A673 (cell line): ENCODE results near the gene LMF1. TPM values are rescaled to one million over a fixed set of nuclear protein-coding genes. Genes with fewer than 3 reads are reported as not detected.

Experiments
- BruUV-seq: library from RNA; stranded (reverse); fragments of 400-500 nt; replicated peaks from 2 replicates; lab custom pipeline; 2021; lab: Mats Ljungman, UMichigan
- CTCF ChIA-PET: fragments of 300-600 bp; sonication (Branson Sonifier 250); formaldehyde crosslinking; loops from one replicate; lab custom pipeline; 2022; ENCODE audit warnings: antibody characterized with exemption; lab: Charles Lee
- POLR2A ChIA-PET: fragments of 300-600 bp; sonication (Branson Sonifier 250); formaldehyde crosslinking; loops from one replicate; lab custom pipeline; 2022; ENCODE audit warnings: antibody characterized with exemption; ENCODE audit not compliant: low non-redundant PET; lab: Charles Lee
- DNase-seq: peaks from one replicate; pipeline ENCODE4 v3.0.0-alpha.2; 2015; ENCODE audit warnings: low spot score
- H3K27ac ChIP-seq: fragments of 200-600 bp; sonication (generic); 2 replicates; pipeline ENCODE4 v1.5.1; 2016; ENCODE audit warnings: mixed run types, low read depth, mild to moderate bottlenecking, mixed read lengths, antibody characterized with exemption, low read length; ENCODE audit not compliant: poor library complexity, severe bottlenecking
- H3K27me3 ChIP-seq: fragments of 200-600 bp; sonication (generic); replicated peaks from 2 replicates; pipeline ENCODE4 v1.6.1; 2017; ENCODE audit warnings: mixed run types, low read depth, mild to moderate bottlenecking, mixed read lengths, antibody characterized with exemption, low read length; ENCODE audit not compliant: insufficient read depth, poor library complexity
- H3K36me3 ChIP-seq: fragments of 200-600 bp; sonication (generic); 2 replicates; pipeline ENCODE4 v1.6.1; 2016; ENCODE audit warnings: mixed run types, mild to moderate bottlenecking, mixed read lengths, antibody characterized with exemption, low read length; ENCODE audit not compliant: insufficient read depth, poor library complexity, severe bottlenecking
- H3K4me1 ChIP-seq: fragments of 200-600 bp; sonication (generic); 2 replicates; pipeline ENCODE4 v1.6.1; 2017; ENCODE audit warnings: mixed run types, mild to moderate bottlenecking, mixed read lengths, antibody characterized with exemption, low read length; ENCODE audit not compliant: insufficient read depth, poor library complexity, severe bottlenecking
- H3K4me3 ChIP-seq: fragments of 200-600 bp; sonication (generic); 2 replicates; pipeline ENCODE4 v1.5.1; 2016; ENCODE audit warnings: low read depth, mixed run types, mild to moderate bottlenecking, mixed read lengths, low read length; ENCODE audit not compliant: poor library complexity, severe bottlenecking
- H3K9me3 ChIP-seq: fragments of 200-600 bp; sonication (generic); 2 replicates; pipeline ENCODE4 v1.6.1; 2016; ENCODE audit warnings: mixed run types, low read depth, mild to moderate bottlenecking, mixed read lengths, antibody characterized with exemption, low read length; ENCODE audit not compliant: poor library complexity, severe bottlenecking
- CTCF ChIP-seq: fragments of 300-800, 200-600 bp; sonication (generic); conservative IDR thresholded peaks from 2 replicates; pipeline ENCODE4 v1.5.1; 2017; ENCODE audit warnings: low read depth, mild to moderate bottlenecking, antibody characterized with exemption, low read length, moderate library complexity, mixed read lengths
- EZH2 ChIP-seq: fragments of 200-600 bp; sonication (generic); IDR thresholded peaks from 2 replicates; pipeline ENCODE4 v1.6.1; 2017; ENCODE audit warnings: borderline replicate concordance, low read depth, mild to moderate bottlenecking, mixed read lengths, antibody characterized with exemption, low read length; ENCODE audit not compliant: poor library complexity, severe bottlenecking
- intact Hi-C: fragments of 100-400 bp; cut with micrococcal nuclease; formaldehyde crosslinking; loops from one replicate; pipeline ENCODE4 v1.10.0; 2022; ENCODE audit not compliant: unreplicated experiment
- total RNA-seq: library from RNA; stranded (reverse); gene quantifications from 2 replicates; pipeline ENCODE4 v1.2.3, GENCODE V29; 2021

LMF1 gene
- total RNA-seq, 1 experiment from 2014 or later = 21.0 TPM

DNA sequence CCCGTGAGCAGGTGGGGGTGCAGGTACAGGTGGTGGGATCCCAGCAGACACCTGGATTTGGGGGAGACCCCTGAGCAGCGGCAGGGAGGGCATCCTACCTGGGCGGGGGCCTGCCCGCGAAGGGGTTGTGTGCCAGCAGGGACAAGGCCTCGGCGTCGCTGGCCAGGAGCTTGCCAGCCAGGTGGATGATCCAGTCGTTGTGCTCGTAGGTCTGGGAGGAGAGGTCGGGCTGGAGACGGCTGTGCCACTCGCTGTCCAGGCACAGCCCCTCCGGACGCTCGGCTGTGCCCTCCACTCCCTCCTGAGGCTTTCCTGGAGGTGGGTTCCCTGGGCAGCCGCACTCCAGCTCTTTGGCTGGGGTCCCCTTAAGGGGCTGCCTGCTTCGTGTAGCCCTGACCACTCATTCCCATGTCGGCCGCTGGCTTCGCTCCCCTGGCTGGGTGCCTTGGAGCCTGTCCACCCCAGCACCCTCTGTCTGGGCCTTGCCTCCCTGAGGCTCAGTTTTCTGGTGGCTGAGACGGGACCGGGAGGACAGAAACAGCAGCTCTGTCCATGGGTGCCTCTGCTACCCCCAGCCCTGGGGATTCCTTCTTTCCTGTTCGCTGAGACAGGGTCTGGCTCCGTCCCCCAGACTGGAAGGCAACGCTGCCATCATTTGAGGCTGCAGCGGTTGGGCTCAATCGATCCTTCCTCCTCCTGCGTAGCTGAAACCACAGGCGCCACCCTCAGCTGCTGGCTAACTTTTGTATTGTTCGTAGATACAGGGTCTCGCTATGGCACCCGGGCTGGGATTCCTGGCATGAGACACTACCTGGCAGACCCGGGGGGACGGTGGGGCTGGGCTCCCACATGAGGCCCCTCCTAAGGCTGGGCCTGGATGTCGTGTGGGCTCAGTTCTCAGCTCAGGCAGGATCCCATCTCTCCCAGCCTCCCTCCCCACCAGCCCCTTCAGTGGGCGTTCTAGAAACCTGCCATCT, 101.7 kb downstream of the LMF1 start:
- no peak for DNase-seq
- intact Hi-C loops = no loop called here
- no TSS peak for BruUV-seq
- H3K9me3 ChIP-seq = no peaks in the 10 kb centered on the region
- H3K27me3 ChIP-seq = no peaks in the 10 kb centered on the region
- ChIA-PET POLR2A (no interaction called here), CTCF (no interaction called here)
- no peak overlapping the region for H3K4me3 ChIP-seq
- H3K4me1 ChIP-seq = no peaks in the 10 kb centered on the region
- no peak for TF ChIP-seq EZH2
- TF ChIP-seq CTCF = no peak
- H3K36me3 ChIP-seq = no peaks in the 10 kb centered on the region
- no peak overlapping the region for H3K27ac ChIP-seq

GRCh38 chr16:868386-868755, 102.4 kb downstream of the LMF1 start:
- ChIA-PET CTCF (no interaction called here), POLR2A (no interaction called here)
- BruUV-seq = no TSS peak
- intact Hi-C loops = no loop called here
- no peak overlapping the region for H3K4me3 ChIP-seq
- DNase-seq = no peak
- H3K36me3 ChIP-seq = no peaks in the 10 kb centered on the region
- H3K27ac ChIP-seq = no peak overlapping the region
- H3K9me3 ChIP-seq = no peaks in the 10 kb centered on the region
- TF ChIP-seq EZH2 (no peak), CTCF (no peak)
- H3K4me1 ChIP-seq = no peaks in the 10 kb centered on the region
- H3K27me3 ChIP-seq = no peaks in the 10 kb centered on the region

- CTCF ChIA-PET = no interaction called here
- Histone ChIP-seq H3K4me3 (no peak overlapping the region), H3K27me3 (no peaks in the 10 kb centered on the region), H3K27ac (no peak overlapping the region), H3K36me3 (no peaks in the 10 kb centered on the region), H3K4me1 (no peaks in the 10 kb centered on the region), H3K9me3 (no peaks in the 10 kb centered on the region)
- DNase-seq = no peak
- intact Hi-C loops = no loop called here
- TF ChIP-seq EZH2 = no peak
- no peak for TF ChIP-seq CTCF
- BruUV-seq = no TSS peak
- POLR2A ChIA-PET = no interaction called here
Measured at GRCh38 chr16:867421-868385, 103.1 kb downstream of the LMF1 start.
